Measurements from ENCODE around the gene SF3A1. TPM values are rescaled to one million over a fixed set of nuclear protein-coding genes. Genes with fewer than 3 reads are reported as not detected.

SF3A1 gene
- total and polyA plus RNA-seq, 2 of the 13 experiments (the other 11 are each of a cell fraction or from before 2014, with no cell fraction given): 10.0 to 22.0 TPM

DNA sequence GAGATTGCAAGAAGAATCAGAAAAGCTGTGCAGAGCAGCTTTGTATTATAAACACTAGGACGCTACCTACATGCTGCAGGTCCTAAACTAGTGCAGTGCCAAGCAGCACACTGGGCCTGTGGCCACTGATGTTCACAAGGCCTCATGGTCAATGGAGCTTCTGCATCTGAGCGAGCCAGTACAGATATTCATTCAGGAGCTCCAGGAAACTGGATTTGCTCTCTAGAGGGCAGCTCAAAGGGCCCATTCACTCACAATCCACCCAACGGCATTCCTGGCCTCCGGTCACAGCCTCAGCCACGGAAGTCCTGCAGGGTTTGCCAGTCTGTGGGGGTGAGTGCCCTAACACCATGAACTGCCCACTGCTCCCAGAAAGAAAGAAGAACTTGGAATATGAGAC is 24.1 kb downstream of the SF3A1 start:
- Histone ChIP-seq H4K20me1 (ENCODE audit: insufficient read depth, low read length) (no peaks in the 10 kb centered on the region), H3K4me2 (ENCODE audit: low read depth, low read length) (no peak overlapping the region), H3K36me3 (replicated peaks in 1 of 2; ENCODE audit: control insufficient read depth in 1 of 2, insufficient read depth in 2 of 2, low read length in 2 of 2) (peaks cover 37 to 50% of the 10 kb centered on the region in 2 experiments; a peak in 4 of 5 replicates), H3K4me3 (replicated peaks in 1 of 3; ENCODE audit: insufficient read depth in 1 of 3, low read depth in 2 of 3, low read length in 3 of 3) (no peak overlapping the region), H3K9me3 (ENCODE audit: low read length) (no peaks in the 10 kb centered on the region), H3K27me3 (ENCODE audit: control insufficient read depth in 1 of 2, insufficient read depth in 2 of 2, low read length in 2 of 2) (no peaks in the 10 kb centered on the region), H3K9ac (ENCODE audit: insufficient read depth, low read depth, low read length) (no peak overlapping the region), H2AFZ (ENCODE audit: low read length) (no peak overlapping the region), H3K79me2 (ENCODE audit: insufficient read depth, low read length) (no peaks in the 10 kb centered on the region), H3K27ac (ENCODE audit: extremely low read length, insufficient read depth, low read length) (no peak overlapping the region), H3K4me1 (ENCODE audit: insufficient read depth, low read length) (peaks cover 20% of the 10 kb centered on the region)
- FAIRE-seq (no peak), ATAC-seq (no peak), DNase-seq (ENCODE audit: low spot score) (no peak)
- POLR2A ChIA-PET: interaction anchor here (1.1 to 1.7 kb wide), 4 partner anchors 14 to 44 kb away, joined by 3 to 5 read pairs (median 4); partner anchors contain the start of genes CCDC157 and SF3A1
- no TSS peak for BruUV-seq (replicated peaks)
- WGBS (ENCODE audit: low lambda C conversion rate): 94% methylated on average over 3 of the region's 5 CpGs
- in situ Hi-C loops (cut with HindIII; ENCODE audit: extremely low pct_ligation_motif_present, low pct_unique_long_range_greater_than_20kb) (no loop called here), intact Hi-C loops (cut with micrococcal nuclease; ENCODE audit: unreplicated experiment) (no loop called here)
- CTCF ChIA-PET (ENCODE audit: low intra/inter-chr PET ratio, low total read pairs): no interaction called here
- TF ChIP-seq ZNF646 (CRISPR knock-in tag; IDR thresholded peaks at IDR 0.05) (no peak), ELF3 (CRISPR knock-in tag; IDR thresholded peaks at IDR 0.05) (no peak)
- TF ChIP-seq, protein P1, sequence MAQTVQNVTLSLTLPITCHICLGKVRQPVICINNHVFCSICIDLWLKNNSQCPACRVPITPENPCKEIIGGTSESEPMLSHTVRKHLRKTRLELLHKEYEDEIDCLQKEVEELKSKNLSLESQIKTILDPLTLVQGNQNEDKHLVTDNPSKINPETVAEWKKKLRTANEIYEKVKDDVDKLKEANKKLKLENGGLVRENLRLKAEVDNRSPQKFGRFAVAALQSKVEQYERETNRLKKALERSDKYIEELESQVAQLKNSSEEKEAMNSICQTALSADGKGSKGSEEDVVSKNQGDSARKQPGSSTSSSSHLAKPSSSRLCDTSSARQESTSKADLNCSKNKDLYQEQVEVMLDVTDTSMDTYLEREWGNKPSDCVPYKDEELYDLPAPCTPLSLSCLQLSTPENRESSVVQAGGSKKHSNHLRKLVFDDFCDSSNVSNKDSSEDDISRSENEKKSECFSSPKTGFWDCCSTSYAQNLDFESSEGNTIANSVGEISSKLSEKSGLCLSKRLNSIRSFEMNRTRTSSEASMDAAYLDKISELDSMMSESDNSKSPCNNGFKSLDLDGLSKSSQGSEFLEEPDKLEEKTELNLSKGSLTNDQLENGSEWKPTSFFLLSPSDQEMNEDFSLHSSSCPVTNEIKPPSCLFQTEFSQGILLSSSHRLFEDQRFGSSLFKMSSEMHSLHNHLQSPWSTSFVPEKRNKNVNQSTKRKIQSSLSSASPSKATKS (CRISPR knock-in tag; IDR thresholded peaks at IDR 0.05): no peak
